Aorta (tissue), 5 donors: ENCODE results near the gene MCTP2. TPM values are rescaled to one million over a fixed set of nuclear protein-coding genes. Genes with fewer than 3 reads are reported as not detected.
A peak's percentile ranks its signal among the peaks of the same experiment; 100 is the strongest.

Source experiments
- ATAC-seq: fragments of 200-7000 bp; cut with Tn5 transposase; one replicate; pipeline ENCODE4 v1.9.1; 2022; ENCODE audit warnings: moderate library complexity; ENCODE audit not compliant: low FRiP score
- DNase-seq, 2 donors: peaks; one replicate each; pipeline ENCODE4 v3.0.0-alpha.2; 2020
- H3K27ac ChIP-seq, 2 donors: one replicate each; pipeline ENCODE4 v1.5.1; 2013; ENCODE audit warnings: low read length in 2 of 2, mild to moderate bottlenecking in 2 of 2, moderate library complexity in 2 of 2, control low read depth in 1 of 2, inconsistent platforms in 1 of 2, low read depth in 1 of 2
- H3K27me3 ChIP-seq, 2 donors: one replicate each; pipeline ENCODE4 v1.6.1; 2013; ENCODE audit warnings: control low read depth in 1 of 2, low read length in 1 of 2, mild to moderate bottlenecking in 1 of 2, moderate library complexity in 1 of 2; ENCODE audit not compliant: insufficient read depth in 2 of 2, control insufficient read depth in 1 of 2
- H3K36me3 ChIP-seq, 2 donors: one replicate each; pipeline ENCODE4 v1.6.1; 2013; ENCODE audit warnings: control low read depth in 1 of 2, low read length in 1 of 2, mild to moderate bottlenecking in 1 of 2; ENCODE audit not compliant: insufficient read depth in 2 of 2, control insufficient read depth in 1 of 2
- H3K4me1 ChIP-seq, 2 donors: one replicate each; pipeline ENCODE4 v1.6.1; 2013; ENCODE audit warnings: low read length in 2 of 2, control low read depth in 1 of 2, mild to moderate bottlenecking in 1 of 2, moderate library complexity in 1 of 2; ENCODE audit not compliant: insufficient read depth in 2 of 2, control insufficient read depth in 1 of 2
- H3K4me3 ChIP-seq, 2 donors: one replicate each; pipeline ENCODE4 v1.5.1; 2013; ENCODE audit warnings: low read length in 2 of 2, control low read depth in 1 of 2, mild to moderate bottlenecking in 1 of 2
- H3K9me3 ChIP-seq: one replicate; pipeline ENCODE4 v1.6.1; 2013; ENCODE audit warnings: mild to moderate bottlenecking, low read length; ENCODE audit not compliant: control insufficient read depth
- WGBS, 2 donors: extraction: QIAGEN DNeasy Blood & Tissue Kit; methylation state at CpG; one replicate each; pipeline ENCODE4 v1.1.7; 2013; 5-methylcytosine and 5-hydroxymethylcytosine counted together
- intact Hi-C, 2 donors: fragments of 100-400 bp; cut with DNase I; formaldehyde crosslinking; loops; one replicate each; pipeline versions ENCODE4 v1.14.2 to v1.15.0; 2022
- polyA plus RNA-seq, 2 donors: library from polyadenylated mRNA; stranded (reverse); fragments of 200-250 nt; gene quantifications; one replicate each; pipeline ENCODE4 v1.2.3, GENCODE V29; 2013
- total RNA-seq, 2 donors: library from RNA; stranded (reverse); fragmentation: NEBNext Ultra II Directional; extraction: Animal tissue kit (Norgen Biotek cat#: 25700); gene quantifications; one replicate each; pipeline ENCODE4 v1.2.1, GENCODE V29; 2021
- donor health status: healthy with polysubstance abuse.
- donor health status: Bipolar disorder and iron deficiency.
- donor health status: DM: no; HTN: no; CAD: no.
- donor health status: DM: no; HTN: no; CAD: no.
- donor health status: DM: yes; HTN: yes; CAD: no.

MCTP2 gene
- total and polyA plus RNA-seq, 4 donors, result 0.13 to 9.6 (median 4.3) TPM

GRCh38 chr15:94317211-94317610, 85.8 kb downstream of the MCTP2 start:
- H3K4me1 ChIP-seq, result no peaks in the 10 kb centered on the region
- WGBS, 2 donors, result 85 to 86% methylated on average over 5 of the region's 5 CpGs
- peaks cover 2% of the 10 kb centered on the region for H3K9me3 ChIP-seq
- intact Hi-C loops, result no loop called here
- no peaks in the 10 kb centered on the region for H3K36me3 ChIP-seq
- no peak overlapping the region for H3K4me3 ChIP-seq
- DNase-seq (no peak), ATAC-seq (no peak)
- H3K27me3 ChIP-seq, result no peaks in the 10 kb centered on the region
- no peak overlapping the region for H3K27ac ChIP-seq

GRCh38 chr15:94322141-94322540, 90.8 kb downstream of the MCTP2 start:
- intact Hi-C loops, result no loop called here
- H3K27ac ChIP-seq, result no peak overlapping the region
- H3K36me3 ChIP-seq, result no peaks in the 10 kb centered on the region
- no peak for DNase-seq
- WGBS, 2 donors, result 66 to 78% methylated on average over 2 of the region's 2 CpGs
- no peaks in the 10 kb centered on the region for H3K27me3 ChIP-seq
- ATAC-seq, result no peak
- H3K4me1 ChIP-seq, result no peaks in the 10 kb centered on the region
- H3K9me3 ChIP-seq, result peaks cover 2% of the 10 kb centered on the region
- no peak overlapping the region for H3K4me3 ChIP-seq

GRCh38 chr15:94323076-94323475, 91.7 kb downstream of the MCTP2 start:
- Histone ChIP-seq H3K27me3 (no peaks in the 10 kb centered on the region), H3K4me1 (no peaks in the 10 kb centered on the region), H3K27ac (no peak overlapping the region), H3K4me3 (no peak overlapping the region), H3K9me3 (no peaks in the 10 kb centered on the region), H3K36me3 (no peaks in the 10 kb centered on the region)
- intact Hi-C loops, result no loop called here
- DNase-seq (no peak), ATAC-seq (no peak)

- Histone ChIP-seq H3K36me3 (peaks cover 0 to 2% of the 10 kb centered on the region in 2 donors), H3K9me3 (no peaks in the 10 kb centered on the region), H3K4me1 (no peaks in the 10 kb centered on the region), H3K4me3 (no peak overlapping the region), H3K27ac (no peak overlapping the region), H3K27me3 (no peaks in the 10 kb centered on the region)
- 20 to 23% methylated on average over 17 of the region's 17 CpGs for WGBS, 2 donors
- peak in 1 of 2 donors; percentile 55 for DNase-seq
- intact Hi-C loops, result loop anchor here in 1 of 2 donors (2.0 kb wide), 1 partner anchor 159 kb away; no protein-coding TSS in a partner anchor
- ATAC-seq, result peak; percentile 91
These were observed 92.9 kb downstream of the MCTP2 start for GRCh38 chr15:94324117-94324826.

GRCh38 chr15:94324835-94325767, 93.7 kb downstream of the MCTP2 start:
- 82 to 84% methylated on average over 15 of the region's 15 CpGs for WGBS, 2 donors
- Histone ChIP-seq H3K4me3 (no peak overlapping the region), H3K27me3 (no peaks in the 10 kb centered on the region), H3K36me3 (peaks cover 0 to 2% of the 10 kb centered on the region in 2 donors), H3K9me3 (no peaks in the 10 kb centered on the region), H3K4me1 (no peaks in the 10 kb centered on the region), H3K27ac (no peak overlapping the region)
- ATAC-seq (no peak), DNase-seq (peak in 1 of 2 donors; percentile 51)
- intact Hi-C loops, result loop anchor here in 1 of 2 donors (2.0 kb wide), 1 partner anchor 160 kb away; no protein-coding TSS in a partner anchor

GRCh38 chr15:94327356-94327936, 96.1 kb downstream of the MCTP2 start:
- WGBS, 2 donors, result 62 to 75% methylated on average over 2 of the region's 2 CpGs
- ATAC-seq, result no peak

GRCh38 chr15:94331731-94332130, 100.4 kb downstream of the MCTP2 start:
- DNase-seq, result no peak
- peaks cover 0 to 2% of the 10 kb centered on the region in 2 donors for H3K36me3 ChIP-seq
- intact Hi-C loops, result no loop called here
- H3K9me3 ChIP-seq, result no peaks in the 10 kb centered on the region
- H3K4me1 ChIP-seq, result no peaks in the 10 kb centered on the region
- no peak overlapping the region for H3K27ac ChIP-seq
- WGBS, 2 donors, result 75% methylated on average over 3 of the region's 3 CpGs
- no peak for ATAC-seq
- H3K27me3 ChIP-seq, result no peaks in the 10 kb centered on the region
- no peak overlapping the region for H3K4me3 ChIP-seq

More at GRCh38 chr15:94327356-94327936, 96.1 kb downstream of the MCTP2 start:
- Histone ChIP-seq H3K36me3 (peaks cover 0 to 2% of the 10 kb centered on the region in 2 donors), H3K4me1 (no peaks in the 10 kb centered on the region), H3K9me3 (no peaks in the 10 kb centered on the region), H3K27me3 (no peaks in the 10 kb centered on the region), H3K4me3 (no peak overlapping the region), H3K27ac (no peak overlapping the region)
- DNase-seq, result no peak
- intact Hi-C loops, result no loop called here

GRCh38 chr15:94335616-94336015, 104.3 kb downstream of the MCTP2 start:
- Histone ChIP-seq H3K9me3 (no peaks in the 10 kb centered on the region), H3K36me3 (no peaks in the 10 kb centered on the region), H3K27ac (no peak overlapping the region), H3K27me3 (no peaks in the 10 kb centered on the region), H3K4me3 (no peak overlapping the region), H3K4me1 (no peaks in the 10 kb centered on the region)
- intact Hi-C loops, result no loop called here
- ATAC-seq, result no peak
- 6 to 11% methylated on average over 3 of the region's 3 CpGs for WGBS, 2 donors
- DNase-seq, result no peak
